H1 (cell line): Measurements from ENCODE around the gene CMIP. TPM values are rescaled to one million over a fixed set of nuclear protein-coding genes. Genes with fewer than 3 reads are reported as not detected.

ENCODE experiments used
- RXRA ChIP-seq: IDR thresholded peaks from 2 replicates; pipeline ENCODE4 v1.6.1; 2011; ENCODE audit warnings: low read depth, mild to moderate bottlenecking, low read length, moderate library complexity; ENCODE audit not compliant: insufficient read depth
- TAF7 ChIP-seq: optimal IDR thresholded peaks from 2 replicates; pipeline ENCODE3; 2011; ENCODE audit warnings: low read depth, mild to moderate bottlenecking, inconsistent platforms, low read length, moderate library complexity, borderline replicate concordance
- polyA plus RNA-seq, 7 experiments: library from polyadenylated mRNA; depleted of rRNA in 3 of 7; stranded (reverse) in 5 of 7; unstranded in 2 of 7; fragments of >200 nt in 5 of 7; fragments of 200-250 nt in 2 of 7; gene quantifications; 1 replicate in 5 of 7; 2 replicates in 1 of 7; 4 replicates in 1 of 7; pipeline versions ENCODE4 v1.2.1 to v1.2.3, GENCODE V29; 2011 to 2013; ENCODE audit warnings: missing spikeins in 2 of 7, mixed read lengths in 2 of 7
- total RNA-seq: library from RNA; stranded (reverse); fragmentation: NEBNext Ultra II Directional; extraction: Animal tissue kit (Norgen Biotek cat#: 25700); gene quantifications from 2 replicates; pipeline ENCODE4 v1.2.1, GENCODE V29; 2021

The CMIP gene
- total and polyA plus RNA-seq, 2 of the 8 experiments (the other 6 are each of a cell fraction or from before 2014, with no cell fraction given) = 7.9 to 53.2 TPM

- no peak for TF ChIP-seq RXRA
- no peak for TF ChIP-seq TAF7
- TF ChIP-seq, all 59 proteins: peak for 5
These were observed 188.6 kb downstream of the CMIP start (continued) for GRCh38 chr16:81633147-81633619.
